Sigmoid colon (tissue), 7 donors: Measurements from ENCODE around the gene VAMP8. TPM values are rescaled to one million over a fixed set of nuclear protein-coding genes. Genes with fewer than 3 reads are reported as not detected.

Experiments used
- DNase-seq: peaks from one replicate; pipeline ENCODE4 v3.0.0-alpha.2; 2019
- H3K27ac ChIP-seq, 4 donors: fragments of 200-600 bp; sonication (generic); one replicate each; pipeline ENCODE4 v1.5.1; 2016 to 2019; ENCODE audit warnings: mild to moderate bottlenecking in 1 of 4
- H3K27me3 ChIP-seq, 3 donors: fragments of 200-600 bp; sonication (generic); one replicate each; pipeline ENCODE4 v1.5.1; 2019; ENCODE audit warnings: mild to moderate bottlenecking in 1 of 3
- H3K36me3 ChIP-seq, 4 donors: fragments of 200-600 bp; sonication (generic); one replicate each; pipeline ENCODE4 v1.5.1; 2016 to 2019
- H3K4me1 ChIP-seq, 4 donors: fragments of 200-600 bp; sonication (generic); one replicate each; pipeline ENCODE4 v1.5.1; 2017 to 2019
- H3K4me3 ChIP-seq, 4 donors: fragments of 200-600 bp; sonication (generic); one replicate each; pipeline ENCODE4 v1.5.1; 2017 to 2019; ENCODE audit warnings: mild to moderate bottlenecking in 2 of 4, moderate library complexity in 1 of 4
- H3K9me3 ChIP-seq, 4 donors: fragments of 200-600 bp in 3 of 4; sonication (generic) in 3 of 4; one replicate each; pipeline versions ENCODE4 v1.5.1 to v1.6.1; 2013 to 2019
- EP300 ChIP-seq, 4 donors: sonication (generic); formaldehyde crosslinking; IDR thresholded peaks; one replicate each; pipeline ENCODE4 v1.6.1; 2017; ENCODE audit warnings: antibody characterized with exemption in 4 of 4
- POLR2A ChIP-seq, 2 donors: fragments of 450-650 bp; IDR thresholded peaks; one replicate each; pipeline ENCODE4 v1.6.1; 2016; ENCODE audit warnings: antibody characterized with exemption in 2 of 2, mild to moderate bottlenecking in 2 of 2, moderate library complexity in 2 of 2
- POLR2AphosphoS5 ChIP-seq, 4 donors: sonication (generic); formaldehyde crosslinking; IDR thresholded peaks; one replicate each; pipeline ENCODE4 v1.6.1; 2017; ENCODE audit warnings: antibody characterized with exemption in 4 of 4
- WGBS, 2 donors: extraction: QIAGEN DNeasy Blood & Tissue Kit; methylation state at CpG; one replicate each; pipeline ENCODE4 v1.1.7; 2013; 5-methylcytosine and 5-hydroxymethylcytosine counted together
- intact Hi-C: fragments of 100-400 bp; cut with DNase I; formaldehyde crosslinking; loops from one replicate; pipeline ENCODE4 v1.15.1; 2023
- polyA plus RNA-seq, 3 donors: library from polyadenylated mRNA; stranded (reverse); fragments of 200-250 nt; gene quantifications; one replicate each; pipeline ENCODE4 v1.2.3, GENCODE V29; 2013
- total RNA-seq, 4 donors: library from RNA; depleted of rRNA; stranded (reverse); fragments of >200 nt; gene quantifications; one replicate each; pipeline ENCODE4 v1.1.0, GENCODE V29; 2016
- TF ChIP-seq, protein P1 (sequence below), 4 experiments: fragments of 450-650 bp in 3 of 4; fragments of 200-600 bp in 1 of 4; IDR thresholded peaks; one replicate each; pipeline ENCODE4 v1.5.1; 2016 to 2019; ENCODE audit warnings: antibody characterized with exemption in 4 of 4, mild to moderate bottlenecking in 3 of 4, moderate library complexity in 2 of 4
- donor health status: healthy with polysubstance abuse.
- donor health status: Bipolar disorder and iron deficiency.
- donor health status: healthy.

Gene VAMP8
- total and polyA plus RNA-seq, 7 donors = 1.9 to 941 (median 33.3) TPM

DNA sequence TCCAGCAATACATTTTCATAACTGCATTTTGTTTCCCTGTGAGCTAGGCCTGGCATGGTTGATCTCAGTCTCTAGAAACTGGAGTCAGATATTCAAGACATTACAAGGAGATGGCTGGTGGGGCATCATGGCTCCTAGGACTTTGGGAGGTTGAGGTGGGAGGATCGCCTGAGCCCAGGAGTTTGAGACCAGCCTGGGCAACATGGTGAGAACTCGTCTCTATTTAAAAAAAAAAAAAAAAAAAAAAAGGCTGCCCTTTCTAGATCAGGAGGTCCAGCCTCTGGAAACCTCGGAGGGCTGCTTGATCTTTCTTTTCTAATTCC lies 362 bp upstream of the VAMP8 start:
- H3K4me3 ChIP-seq = no peak overlapping the region
- H3K9me3 ChIP-seq = no peaks in the 10 kb centered on the region
- peak overlapping the region in 2 of 4 donors; percentile 50 to 71 for H3K27ac ChIP-seq
- 18 to 46% methylated on average over 3 of the region's 3 CpGs for WGBS, 2 donors
- intact Hi-C loops = no loop called here
- DNase-seq = no peak
- H3K4me1 ChIP-seq = peaks cover 0 to 6% (median 0%) of the 10 kb centered on the region in 4 donors
- no peaks in the 10 kb centered on the region for H3K36me3 ChIP-seq
- no peaks in the 10 kb centered on the region for H3K27me3 ChIP-seq
- TF ChIP-seq POLR2AphosphoS5 (IDR thresholded peaks at IDR 0.05) (no peak), POLR2A (IDR thresholded peaks at IDR 0.05) (no peak), EP300 (IDR thresholded peaks at IDR 0.05) (no peak)
- TF ChIP-seq, protein P1, sequence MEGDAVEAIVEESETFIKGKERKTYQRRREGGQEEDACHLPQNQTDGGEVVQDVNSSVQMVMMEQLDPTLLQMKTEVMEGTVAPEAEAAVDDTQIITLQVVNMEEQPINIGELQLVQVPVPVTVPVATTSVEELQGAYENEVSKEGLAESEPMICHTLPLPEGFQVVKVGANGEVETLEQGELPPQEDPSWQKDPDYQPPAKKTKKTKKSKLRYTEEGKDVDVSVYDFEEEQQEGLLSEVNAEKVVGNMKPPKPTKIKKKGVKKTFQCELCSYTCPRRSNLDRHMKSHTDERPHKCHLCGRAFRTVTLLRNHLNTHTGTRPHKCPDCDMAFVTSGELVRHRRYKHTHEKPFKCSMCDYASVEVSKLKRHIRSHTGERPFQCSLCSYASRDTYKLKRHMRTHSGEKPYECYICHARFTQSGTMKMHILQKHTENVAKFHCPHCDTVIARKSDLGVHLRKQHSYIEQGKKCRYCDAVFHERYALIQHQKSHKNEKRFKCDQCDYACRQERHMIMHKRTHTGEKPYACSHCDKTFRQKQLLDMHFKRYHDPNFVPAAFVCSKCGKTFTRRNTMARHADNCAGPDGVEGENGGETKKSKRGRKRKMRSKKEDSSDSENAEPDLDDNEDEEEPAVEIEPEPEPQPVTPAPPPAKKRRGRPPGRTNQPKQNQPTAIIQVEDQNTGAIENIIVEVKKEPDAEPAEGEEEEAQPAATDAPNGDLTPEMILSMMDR (IDR thresholded peaks at IDR 0.05) = no peak

DNA sequence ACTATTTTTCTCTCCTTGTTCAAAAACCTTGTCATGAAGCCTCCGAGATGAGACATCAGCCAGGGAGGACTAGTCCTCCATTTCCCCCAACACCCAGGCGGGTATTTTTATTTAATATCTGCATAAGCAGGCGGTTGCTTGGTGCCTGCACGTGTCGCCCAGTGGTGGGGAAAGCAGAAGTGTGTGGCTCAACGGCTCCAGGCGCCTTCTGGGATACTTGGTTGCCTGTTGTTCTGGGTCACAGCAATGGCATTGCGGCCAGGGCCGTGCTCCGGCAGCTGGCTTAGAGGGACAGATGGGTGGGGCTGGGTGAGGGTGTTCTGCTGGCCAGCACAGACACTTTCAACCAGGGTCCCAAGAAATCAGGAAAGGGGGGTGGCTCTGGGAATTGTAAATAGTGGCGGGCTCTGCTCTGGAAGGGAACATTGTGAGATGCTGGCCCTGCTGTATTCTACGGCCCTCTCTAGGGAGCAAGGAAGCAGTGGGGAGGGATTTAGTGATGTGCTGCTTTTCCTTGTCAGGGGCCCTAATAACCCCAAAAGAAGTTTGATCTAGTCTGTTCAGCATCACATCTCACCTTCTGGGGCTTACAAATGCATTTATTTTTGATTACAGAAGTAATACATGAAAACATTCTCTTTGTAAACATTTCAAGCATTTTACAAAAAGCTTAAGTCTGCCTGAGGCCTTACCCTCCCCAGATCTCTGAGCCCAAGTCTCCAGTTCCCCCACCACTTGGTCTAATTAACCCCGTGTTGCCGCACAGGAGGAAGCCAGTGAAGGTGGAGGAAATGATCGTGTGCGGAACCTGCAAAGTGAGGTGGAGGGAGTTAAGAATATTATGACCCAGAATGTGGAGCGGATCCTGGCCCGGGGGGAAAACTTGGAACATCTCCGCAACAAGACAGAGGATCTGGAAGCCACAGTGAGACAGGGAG lies 1.1 kb downstream of the VAMP8 start:
- 27 to 30% methylated on average over 19 of the region's 19 CpGs for WGBS, 2 donors
- intact Hi-C loops = no loop called here
- H3K27me3 ChIP-seq = no peaks in the 10 kb centered on the region
- peak overlapping the region in 3 of 4 donors; percentile 28 to 36 (median 29) for H3K4me3 ChIP-seq
- H3K36me3 ChIP-seq = no peaks in the 10 kb centered on the region
- TF ChIP-seq POLR2A (IDR thresholded peaks at IDR 0.05) (no peak), POLR2AphosphoS5 (IDR thresholded peaks at IDR 0.05) (peak in 1 of 4 donors; percentile 26)
- peaks cover 0 to 6% (median 1%) of the 10 kb centered on the region in 4 donors for H3K4me1 ChIP-seq
- no peaks in the 10 kb centered on the region for H3K9me3 ChIP-seq
- H3K27ac ChIP-seq = peak overlapping the region; percentile 50 to 71 (median 61)
- peak; percentile 80 for DNase-seq

DNA sequence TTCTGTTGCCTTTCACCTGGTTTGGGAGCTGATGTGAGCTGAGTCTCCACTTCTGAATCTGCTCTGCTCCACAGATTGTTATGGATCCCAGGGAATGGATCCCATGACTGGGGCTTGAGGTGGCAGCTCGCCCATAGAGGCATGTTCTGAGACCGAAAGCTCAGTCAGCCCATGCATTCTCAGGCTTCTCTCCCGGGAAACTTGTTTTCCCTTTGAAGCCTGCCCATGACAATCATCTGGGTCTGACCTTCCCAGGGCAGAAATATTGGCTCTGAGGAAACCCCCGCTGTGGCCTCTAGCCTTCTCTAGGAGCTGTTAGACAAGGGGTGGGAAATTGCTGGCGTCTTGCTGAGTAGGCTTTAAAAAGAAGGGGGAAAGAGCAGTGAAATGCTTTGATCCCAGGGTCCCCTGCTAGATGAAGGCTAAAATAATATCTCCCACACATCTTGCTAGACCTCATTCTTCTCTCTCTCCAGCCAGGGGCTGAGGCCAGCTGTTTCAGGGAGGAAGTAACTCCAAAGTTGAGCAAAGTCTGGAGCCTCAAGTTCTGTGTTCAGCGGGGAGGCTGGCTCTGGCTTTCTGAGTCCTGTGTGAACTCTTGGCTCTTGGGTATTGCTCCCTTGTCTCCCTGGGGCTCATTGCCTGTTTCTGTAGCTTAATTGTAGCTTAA lies 2.0 kb downstream of the VAMP8 start:
- TF ChIP-seq, protein P1 (IDR thresholded peaks at IDR 0.05) = no peak
- no peak for TF ChIP-seq POLR2AphosphoS5 (IDR thresholded peaks at IDR 0.05)
- no peak for TF ChIP-seq POLR2A (IDR thresholded peaks at IDR 0.05)
- TF ChIP-seq EP300 (IDR thresholded peaks at IDR 0.05) = no peak
- no peaks in the 10 kb centered on the region for H3K9me3 ChIP-seq
- no peak for DNase-seq
- H3K4me3 ChIP-seq = peak overlapping the region in 2 of 4 donors; percentile 28
- 65 to 79% methylated on average over 6 of the region's 6 CpGs for WGBS, 2 donors
- H3K36me3 ChIP-seq = no peaks in the 10 kb centered on the region
- H3K27ac ChIP-seq = peak overlapping the region; percentile 15 to 71 (median 51)
- intact Hi-C loops = no loop called here
- H3K27me3 ChIP-seq = no peaks in the 10 kb centered on the region
- peaks cover 0 to 10% (median 7%) of the 10 kb centered on the region in 4 donors for H3K4me1 ChIP-seq

DNA sequence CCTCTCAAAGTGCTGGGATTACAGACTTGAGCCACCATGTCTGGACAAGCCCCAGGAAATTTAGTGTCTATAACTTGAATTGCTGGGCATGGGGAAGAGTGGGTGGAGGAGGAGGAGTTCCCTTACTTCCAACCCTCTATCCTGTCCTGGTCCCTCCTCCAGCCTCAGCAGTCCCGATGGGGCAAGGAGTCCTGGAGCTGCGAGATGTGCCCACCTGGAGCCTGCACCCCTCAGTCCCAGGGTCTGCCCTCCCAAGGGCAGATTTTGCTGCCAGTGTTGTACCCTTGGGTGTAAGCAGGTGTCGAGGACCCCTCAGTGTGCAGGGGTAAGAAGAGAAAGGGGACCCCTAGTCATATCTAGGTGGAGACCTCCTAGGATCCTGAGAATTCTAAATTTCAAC lies 2.8 kb downstream of the VAMP8 start:
- intact Hi-C loops = no loop called here
- DNase-seq = no peak
- Histone ChIP-seq H3K27ac (peak overlapping the region in 2 of 4 donors; percentile 15 to 71), H3K4me3 (no peak overlapping the region), H3K27me3 (no peaks in the 10 kb centered on the region), H3K36me3 (no peaks in the 10 kb centered on the region), H3K4me1 (peaks cover 0 to 18% (median 14%) of the 10 kb centered on the region in 4 donors), H3K9me3 (no peaks in the 10 kb centered on the region)
- WGBS, 2 donors = 93 to 96% methylated on average over 3 of the region's 3 CpGs
- no peak for TF ChIP-seq EP300 (IDR thresholded peaks at IDR 0.05)
- no peak for TF ChIP-seq POLR2A (IDR thresholded peaks at IDR 0.05)
- no peak for TF ChIP-seq POLR2AphosphoS5 (IDR thresholded peaks at IDR 0.05)
- TF ChIP-seq, protein P1 (IDR thresholded peaks at IDR 0.05) = no peak

DNA sequence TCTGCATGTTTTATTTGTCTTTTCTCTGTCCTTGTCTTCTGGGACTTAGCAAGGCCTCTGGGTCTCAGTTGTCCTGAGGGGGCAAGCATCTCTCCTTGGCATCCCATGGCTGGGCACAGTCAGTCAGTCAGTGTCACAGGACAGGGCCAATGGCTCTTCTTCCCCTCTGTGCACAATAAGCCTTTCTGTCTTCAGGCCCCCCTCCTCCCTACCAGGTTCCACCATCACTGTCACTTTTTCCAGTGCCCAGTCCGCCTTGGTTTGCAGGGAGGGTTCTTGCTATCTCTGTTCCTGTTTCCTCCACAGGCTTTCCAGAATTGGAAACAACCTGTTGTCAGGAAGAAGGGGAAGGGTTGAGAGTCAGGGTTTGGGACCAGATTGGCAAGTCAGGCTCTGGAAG lies 5.1 kb downstream of the VAMP8 start:
- intact Hi-C loops = no loop called here
- peaks cover 0 to 33% (median 26%) of the 10 kb centered on the region in 4 donors for H3K4me1 ChIP-seq
- H3K4me3 ChIP-seq = no peak overlapping the region
- H3K9me3 ChIP-seq = no peaks in the 10 kb centered on the region
- no peaks in the 10 kb centered on the region for H3K27me3 ChIP-seq
- 73 to 83% methylated on average over 1 of the region's 1 CpG for WGBS, 2 donors
- H3K36me3 ChIP-seq = no peaks in the 10 kb centered on the region
- no peak for TF ChIP-seq POLR2AphosphoS5 (IDR thresholded peaks at IDR 0.05)
- TF ChIP-seq, protein P1 (IDR thresholded peaks at IDR 0.05) = no peak
- TF ChIP-seq POLR2A (IDR thresholded peaks at IDR 0.05) = no peak
- no peak for TF ChIP-seq EP300 (IDR thresholded peaks at IDR 0.05)
- no peak overlapping the region for H3K27ac ChIP-seq
- peak; percentile 45 for DNase-seq
